Fibroblast of villous mesenchyme (primary cell): ENCODE data around the gene SLC43A2. TPM values are rescaled to one million over a fixed set of nuclear protein-coding genes. Genes with fewer than 3 reads are reported as not detected.

ENCODE experiments used
- DNase-seq: peaks from one replicate; pipeline ENCODE4 v3.0.0-alpha.2; 2010; ENCODE audit warnings: low read depth
- H3K4me3 ChIP-seq: 2 replicates; pipeline ENCODE4 v1.5.1; 2011; ENCODE audit warnings: low read depth, mild to moderate bottlenecking, low read length
- total RNA-seq: library from RNA; depleted of rRNA; stranded (reverse); fragments of >200 nt; gene quantifications from 2 replicates; pipeline ENCODE4 v1.2.3, GENCODE V29; 2012
- TF ChIP-seq, protein P1 (sequence below): IDR thresholded peaks from 2 replicates; pipeline ENCODE4 v1.5.1; 2012; ENCODE audit warnings: low read depth, mild to moderate bottlenecking, low read length; ENCODE audit not compliant: insufficient read depth

SLC43A2 gene
- total RNA-seq, 1 donor = 8.6 TPM

DNA sequence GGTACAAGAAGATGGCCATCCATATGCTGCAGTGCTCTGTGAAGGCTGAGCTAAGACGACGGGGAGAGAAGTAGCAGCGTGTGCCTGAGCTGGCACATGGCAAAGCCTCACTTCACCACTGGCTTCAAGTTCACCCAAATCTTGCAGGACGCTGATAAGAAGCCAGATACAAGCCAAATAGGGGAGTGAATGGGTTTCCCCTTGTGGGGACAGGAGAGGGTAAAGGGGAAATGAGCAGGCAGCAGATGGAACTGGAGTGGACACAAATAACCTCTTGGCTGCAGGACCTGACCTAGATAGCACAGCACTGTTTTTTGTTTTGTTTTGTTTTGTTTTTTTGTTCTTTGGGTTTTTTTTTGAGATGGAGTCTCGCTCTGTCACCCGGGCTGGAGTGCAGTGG, 45.1 kb downstream of the SLC43A2 start:
- no peak overlapping the region for H3K4me3 ChIP-seq
- TF ChIP-seq, protein P1, sequence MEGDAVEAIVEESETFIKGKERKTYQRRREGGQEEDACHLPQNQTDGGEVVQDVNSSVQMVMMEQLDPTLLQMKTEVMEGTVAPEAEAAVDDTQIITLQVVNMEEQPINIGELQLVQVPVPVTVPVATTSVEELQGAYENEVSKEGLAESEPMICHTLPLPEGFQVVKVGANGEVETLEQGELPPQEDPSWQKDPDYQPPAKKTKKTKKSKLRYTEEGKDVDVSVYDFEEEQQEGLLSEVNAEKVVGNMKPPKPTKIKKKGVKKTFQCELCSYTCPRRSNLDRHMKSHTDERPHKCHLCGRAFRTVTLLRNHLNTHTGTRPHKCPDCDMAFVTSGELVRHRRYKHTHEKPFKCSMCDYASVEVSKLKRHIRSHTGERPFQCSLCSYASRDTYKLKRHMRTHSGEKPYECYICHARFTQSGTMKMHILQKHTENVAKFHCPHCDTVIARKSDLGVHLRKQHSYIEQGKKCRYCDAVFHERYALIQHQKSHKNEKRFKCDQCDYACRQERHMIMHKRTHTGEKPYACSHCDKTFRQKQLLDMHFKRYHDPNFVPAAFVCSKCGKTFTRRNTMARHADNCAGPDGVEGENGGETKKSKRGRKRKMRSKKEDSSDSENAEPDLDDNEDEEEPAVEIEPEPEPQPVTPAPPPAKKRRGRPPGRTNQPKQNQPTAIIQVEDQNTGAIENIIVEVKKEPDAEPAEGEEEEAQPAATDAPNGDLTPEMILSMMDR = no peak
- no peak for DNase-seq

DNA sequence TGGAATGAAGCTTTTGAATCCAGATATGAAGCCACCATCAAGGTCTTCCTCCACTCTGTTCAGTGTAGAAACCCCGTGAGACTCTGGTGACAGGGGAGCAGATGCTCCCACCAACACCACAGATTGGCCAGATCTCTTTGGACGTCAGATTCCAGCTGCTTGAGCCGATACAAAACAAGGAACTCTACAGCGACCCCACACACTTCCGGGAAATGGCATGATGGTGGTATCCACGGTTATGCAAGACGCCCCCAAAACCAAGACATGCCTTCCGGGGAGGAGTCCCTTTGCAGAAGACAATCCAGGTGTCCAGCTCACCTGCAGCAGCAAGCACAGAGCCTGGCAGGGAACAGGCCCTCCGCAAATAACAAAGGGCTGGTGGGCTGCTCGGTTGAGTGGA, 46.3 kb downstream of the SLC43A2 start:
- H3K4me3 ChIP-seq = no peak overlapping the region
- no peak for DNase-seq
- TF ChIP-seq, protein P1 = no peak

GRCh38 chr17:1580979-1581676, 47.5 kb downstream of the SLC43A2 start:
- H3K4me3 ChIP-seq = no peak overlapping the region
- TF ChIP-seq, protein P1 = no peak
- no peak for DNase-seq

DNA sequence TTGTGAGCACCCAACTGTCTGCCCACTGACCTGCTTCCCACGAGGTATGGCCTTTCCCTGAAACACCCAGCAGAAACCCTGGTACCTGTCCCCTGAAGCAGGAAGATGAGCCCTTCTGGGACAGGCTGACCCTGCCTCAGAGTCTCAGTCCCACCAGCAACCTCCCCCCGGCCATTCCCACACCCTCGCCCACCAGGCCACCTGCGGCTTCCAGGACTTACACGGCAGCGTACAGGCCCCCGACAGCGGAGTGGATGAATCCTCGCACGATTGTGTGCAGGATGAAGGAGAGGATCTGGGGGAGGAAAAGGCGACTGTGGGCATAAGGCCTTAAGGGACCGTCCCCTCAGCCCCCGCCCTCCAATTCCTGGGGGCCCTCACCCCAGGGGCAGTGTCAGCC, 50.6 kb downstream of the SLC43A2 start:
- DNase-seq = no peak
- no peak overlapping the region for H3K4me3 ChIP-seq
- TF ChIP-seq, protein P1 = no peak

DNA sequence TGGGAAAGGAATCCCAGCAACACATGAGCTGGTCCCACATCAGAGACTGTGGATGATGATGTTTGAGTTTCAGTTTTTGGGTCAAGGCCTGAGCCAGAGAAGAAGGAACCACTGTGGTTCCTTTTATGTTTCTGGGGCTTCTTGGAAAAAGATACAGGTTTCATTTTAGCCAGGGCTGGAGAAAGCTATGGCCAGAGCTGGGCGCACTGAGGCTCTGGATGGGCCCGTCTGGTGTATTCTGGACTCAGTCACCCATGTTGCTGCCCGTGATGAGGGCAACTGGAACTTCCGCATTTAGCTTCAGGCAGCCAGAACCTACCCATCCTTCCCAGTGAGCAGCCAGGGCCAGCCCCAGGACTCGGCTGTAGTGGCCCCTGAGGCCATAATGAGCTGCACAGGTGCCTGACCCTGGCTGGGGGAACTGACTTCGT, 51.0 kb downstream of the SLC43A2 start:
- H3K4me3 ChIP-seq = peak overlapping the region; percentile 7
- DNase-seq = no peak
- TF ChIP-seq, protein P1 = no peak

GRCh38 chr17:1577182-1577581, 51.5 kb downstream of the SLC43A2 start:
- peak overlapping the region; percentile 7 for H3K4me3 ChIP-seq
- peak; percentile 96 for DNase-seq
- TF ChIP-seq, protein P1 = no peak

DNA sequence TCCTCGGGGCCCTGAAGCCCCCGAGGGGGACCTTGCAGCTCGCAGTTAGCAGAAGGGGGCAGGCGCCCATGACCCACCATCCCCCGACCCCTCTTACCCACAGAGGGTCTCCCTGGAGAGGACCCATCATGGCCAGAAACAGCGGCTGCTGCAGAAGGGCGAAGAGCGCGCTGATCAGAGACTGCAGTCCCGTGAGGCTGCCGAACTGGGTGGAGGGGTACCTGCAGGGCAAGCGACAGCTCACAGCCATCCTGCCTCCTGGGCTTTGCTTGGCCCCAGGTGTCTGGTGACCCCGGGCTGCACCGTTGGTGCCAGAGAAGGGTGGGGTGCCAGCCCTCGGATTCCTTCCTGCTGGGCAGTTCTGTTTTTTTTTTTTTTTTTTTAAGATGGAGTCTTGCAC, 52.1 kb downstream of the SLC43A2 start:
- no peak for DNase-seq
- TF ChIP-seq, protein P1 = no peak
- H3K4me3 ChIP-seq = no peak overlapping the region
